Spleen (tissue), 11 donors: ENCODE results near the gene RIMBP2. TPM values are rescaled to one million over a fixed set of nuclear protein-coding genes. Genes with fewer than 3 reads are reported as not detected.
"Not testable (repeated sequence)": the region's sequence is repeated elsewhere in the genome, so short reads cannot be mapped to it uniquely, and the experiment has no call there.

ENCODE experiments used
- DNase-seq: peaks from one replicate; pipeline ENCODE4 v3.0.0-alpha.2; 2020
- H3K27ac ChIP-seq, 8 donors: fragments of 200-600 bp; sonication (generic) in 7 of 8; 1 replicate in 4 of 8; 2 replicates in 4 of 8; pipeline versions ENCODE4 v1.5.0 to v1.8.0; 2016 to 2021; ENCODE audit warnings: inconsistent platforms in 4 of 8, mild to moderate bottlenecking in 4 of 8, moderate library complexity in 1 of 8
- H3K27me3 ChIP-seq, 7 donors: fragments of 200-600 bp; sonication (generic) in 6 of 7; replicated peaks in 1 of 7; 1 replicate in 4 of 7; 2 replicates in 3 of 7; pipeline versions ENCODE4 v1.5.0 to v1.8.0; 2016 to 2021; ENCODE audit warnings: inconsistent platforms in 3 of 7, mild to moderate bottlenecking in 1 of 7
- H3K36me3 ChIP-seq, 6 donors: fragments of 200-600 bp; sonication (generic) in 5 of 6; 1 replicate in 4 of 6; 2 replicates in 2 of 6; pipeline versions ENCODE4 v1.5.0 to v1.8.0; 2016 to 2021; ENCODE audit warnings: inconsistent platforms in 2 of 6
- H3K4me1 ChIP-seq, 6 donors: fragments of 200-600 bp; sonication (generic) in 5 of 6; 1 replicate in 3 of 6; 2 replicates in 3 of 6; pipeline versions ENCODE4 v1.5.0 to v1.8.0; 2016 to 2021; ENCODE audit warnings: inconsistent platforms in 3 of 6
- H3K4me3 ChIP-seq, 8 donors: fragments of 200-600 bp; sonication (generic) in 7 of 8; 1 replicate in 4 of 8; 2 replicates in 4 of 8; pipeline versions ENCODE4 v1.5.0 to v1.8.0; 2016 to 2021; ENCODE audit warnings: inconsistent platforms in 4 of 8, mild to moderate bottlenecking in 4 of 8, moderate library complexity in 2 of 8
- H3K9me3 ChIP-seq, 8 donors: fragments of 200-600 bp; sonication (generic) in 7 of 8; 1 replicate in 4 of 8; 2 replicates in 4 of 8; pipeline versions ENCODE4 v1.5.0 to v1.8.0; 2016 to 2021; ENCODE audit warnings: inconsistent platforms in 4 of 8
- CTCF ChIP-seq, 11 experiments: fragments of 200-600 bp in 7 of 11; fragments of 450-650 bp in 4 of 11; sonication (generic) in 4 of 11; IDR thresholded peaks in 8 of 11; conservative IDR thresholded peaks in 3 of 11; 1 replicate in 7 of 11; 2 replicates in 4 of 11; pipeline versions ENCODE4 v1.4.0 to v1.8.0; 2016 to 2021; ENCODE audit warnings: antibody characterized with exemption in 11 of 11, inconsistent platforms in 4 of 11, mild to moderate bottlenecking in 1 of 11
- POLR2A ChIP-seq, 3 donors: fragments of 450-650 bp; IDR thresholded peaks; one replicate each; pipeline ENCODE4 v1.5.1; 2017; ENCODE audit warnings: antibody characterized with exemption in 3 of 3, mild to moderate bottlenecking in 1 of 3
- POLR2AphosphoS5 ChIP-seq, 3 donors: sonication (generic); formaldehyde crosslinking; IDR thresholded peaks; one replicate each; pipeline ENCODE4 v1.5.1; 2017; ENCODE audit warnings: antibody characterized with exemption in 3 of 3
- WGBS, 5 donors: extraction: QIAGEN DNeasy Blood & Tissue Kit in 3 of 5; methylation state at CpG; one replicate each; pipeline versions ENCODE4 v1.1.5 to v1.1.7; 2013 to 2018; 5-methylcytosine and 5-hydroxymethylcytosine counted together
- intact Hi-C: fragments of 100-400 bp; cut with DNase I; formaldehyde crosslinking; loops from one replicate; pipeline ENCODE4 v1.15.0; 2023; ENCODE audit warnings: low total_unique reads
- polyA plus RNA-seq, 3 donors: library from polyadenylated mRNA; stranded (reverse); fragments of 200-250 nt; gene quantifications; one replicate each; pipeline ENCODE4 v1.2.1, GENCODE V29; 2013
- total RNA-seq, 7 donors: library from RNA; depleted of rRNA in 3 of 7; stranded (reverse); fragments of >200 nt in 3 of 7; fragmentation: NEBNext Ultra II Directional in 4 of 7; extraction: Animal tissue kit (Norgen Biotek cat#: 25700) in 4 of 7; gene quantifications; one replicate each; pipeline versions ENCODE4 v1.1.0 to v1.2.1, GENCODE V29; 2016 to 2021
- donor health status: healthy with polysubstance abuse.
- donor health status: DM: no; HTN: no; CAD: no; lungs with moderate emphysema.
- donor health status: DM: no; HTN: no; CAD: no.
- donor health status: Bipolar disorder and iron deficiency.
- donor health status: healthy.
- donor health status: DM: no; HTN: no; CAD: no.
- donor health status: DM: yes; HTN: yes; CAD: no.

RIMBP2 gene
- total and polyA plus RNA-seq, 10 donors = 0.05 to 5.2 (median 0.95) TPM

GRCh38 chr12:130743176-130743575, 27.1 kb upstream of the RIMBP2 start:
- DNase-seq = no peak
- TF ChIP-seq POLR2AphosphoS5 (IDR thresholded peaks at IDR 0.05) (no peak), POLR2A (IDR thresholded peaks at IDR 0.05) (no peak), CTCF (IDR thresholded peaks at IDR 0.05 in 8 of 11, conservative IDR thresholded peaks at IDR 0.05 in 3 of 11) (no peak)
- H3K36me3 ChIP-seq = no peaks in the 10 kb centered on the region
- H3K27ac ChIP-seq = no peak overlapping the region
- 81 to 100% (median 93%) methylated on average over 2 of the region's 2 CpGs for WGBS, 5 donors
- intact Hi-C loops = no loop called here
- no peak overlapping the region for H3K4me3 ChIP-seq
- peaks cover 0 to 19% (median 5%) of the 10 kb centered on the region in 8 donors for H3K9me3 ChIP-seq
- H3K4me1 ChIP-seq = peaks cover 0 to 5% (median 1%) of the 10 kb centered on the region in 6 donors
- peaks cover 0 to 44% (median 0%) of the 10 kb centered on the region in 7 donors for H3K27me3 ChIP-seq

GRCh38 chr12:130742716-130743115, 26.6 kb upstream of the RIMBP2 start:
- DNase-seq = no peak
- H3K9me3 ChIP-seq = peaks cover 0 to 19% (median 6%) of the 10 kb centered on the region in 8 donors
- H3K4me3 ChIP-seq = no peak overlapping the region
- WGBS, 5 donors = 73 to 94% (median 82%) methylated on average over 1 of the region's 1 CpG
- TF ChIP-seq POLR2A (IDR thresholded peaks at IDR 0.05) (no peak), CTCF (IDR thresholded peaks at IDR 0.05 in 8 of 11, conservative IDR thresholded peaks at IDR 0.05 in 3 of 11) (no peak), POLR2AphosphoS5 (IDR thresholded peaks at IDR 0.05) (no peak)
- H3K27me3 ChIP-seq = peaks cover 0 to 44% (median 0%) of the 10 kb centered on the region in 7 donors
- no peaks in the 10 kb centered on the region for H3K36me3 ChIP-seq
- H3K4me1 ChIP-seq = peaks cover 0 to under 1% (median 0%) of the 10 kb centered on the region in 6 donors
- intact Hi-C loops = no loop called here
- no peak overlapping the region for H3K27ac ChIP-seq

GRCh38 chr12:130742112-130742511, 26.0 kb upstream of the RIMBP2 start:
- Histone ChIP-seq H3K36me3 (no peaks in the 10 kb centered on the region), H3K4me3 (no peak overlapping the region), H3K27ac (no peak overlapping the region), H3K27me3 (peaks cover 0 to 45% (median 0%) of the 10 kb centered on the region in 7 donors), H3K9me3 (peaks cover 0 to 19% (median 6%) of the 10 kb centered on the region in 8 donors), H3K4me1 (no peaks in the 10 kb centered on the region)
- intact Hi-C loops = no loop called here
- no peak for DNase-seq
- WGBS, 5 donors = 85 to 88% (median 86%) methylated on average over 12 of the region's 12 CpGs
- TF ChIP-seq POLR2A (IDR thresholded peaks at IDR 0.05) (no peak), POLR2AphosphoS5 (IDR thresholded peaks at IDR 0.05) (no peak), CTCF (IDR thresholded peaks at IDR 0.05 in 8 of 11, conservative IDR thresholded peaks at IDR 0.05 in 3 of 11) (no peak)

- TF ChIP-seq CTCF (IDR thresholded peaks at IDR 0.05 in 8 of 11, conservative IDR thresholded peaks at IDR 0.05 in 3 of 11) = no peak
- TF ChIP-seq POLR2A (IDR thresholded peaks at IDR 0.05) = no peak
- TF ChIP-seq POLR2AphosphoS5 (IDR thresholded peaks at IDR 0.05) = no peak
- intact Hi-C loops = no loop called here
- Histone ChIP-seq H3K4me3 (no peak overlapping the region), H3K27ac (no peak overlapping the region), H3K36me3 (no peaks in the 10 kb centered on the region), H3K9me3 (peaks cover 0 to 19% (median 6%) of the 10 kb centered on the region in 8 donors), H3K27me3 (peaks cover 0 to 43% (median 0%) of the 10 kb centered on the region in 7 donors), H3K4me1 (no peaks in the 10 kb centered on the region)
- 78 to 94% (median 84%) methylated on average over 9 to 10 of the region's 10 CpGs for WGBS, 5 donors
- DNase-seq = no peak
Observed at GRCh38 chr12:130739571-130739970, 23.5 kb upstream of the RIMBP2 start.

GRCh38 chr12:130738403-130738802, 22.3 kb upstream of the RIMBP2 start:
- H3K4me1 ChIP-seq, DNase-seq, H3K4me3 ChIP-seq, H3K36me3 ChIP-seq, intact Hi-C loops, H3K27ac ChIP-seq: not testable (repeated sequence)
- H3K27me3 ChIP-seq = peaks cover 0 to 43% (median 0%) of the 10 kb centered on the region in 7 donors
- H3K9me3 ChIP-seq = peaks cover 0 to 14% (median 5%) of the 10 kb centered on the region in 8 donors
- 95 to 100% (median 99%) methylated on average over 4 of the region's 4 CpGs for WGBS, 5 donors
